ENCODE results near the gene TAS2R20.
"Not testable (repeated sequence)": the region's sequence is repeated elsewhere in the genome, so short reads cannot be mapped to it uniquely, and the experiment has no call there.

Gene TAS2R20

GRCh38 chr12:10998204-10998603 lies at the start of gene TAS2R20:
TSS of gene TAS2R20 (minus strand) at chr12:10998304. CDS start at chr12:10997875, 429 bp downstream.
- no peak within 1 kb of the TSS for H3K27ac ChIP-seq (ENCODE audit: low read depth, low read length)
- no peak within 1 kb of the TSS for H3K4me3 ChIP-seq (ENCODE audit: low read depth in 1 of 2, low read length in 2 of 2)
- H3K4me1 ChIP-seq (ENCODE audit: control insufficient read depth in 1 of 2, insufficient read depth in 2 of 2, low read length in 2 of 2) = no peaks in the 10 kb centered on the region
- no peak within 1 kb of the TSS for H3K9ac ChIP-seq (ENCODE audit: low read depth in 1 of 2, low read length in 2 of 2)
- no peaks in the 10 kb centered on the region for H3K27me3 ChIP-seq (ENCODE audit: control insufficient read depth in 1 of 2, insufficient read depth in 2 of 2, low read length in 2 of 2)
- H3K36me3 ChIP-seq (ENCODE audit: control insufficient read depth in 1 of 2, insufficient read depth in 2 of 2, low read length in 2 of 2) = peaks cover 0 to 4% of the 10 kb centered on the region in 2 donors
- no peaks in the 10 kb centered on the region for H3K9me3 ChIP-seq (ENCODE audit: control insufficient read depth in 1 of 2, low read length in 2 of 2)

GRCh38 chr12:11041366-11041765 lies 43.3 kb upstream of the TAS2R20 start:
- not testable (repeated sequence) for H3K9ac ChIP-seq (ENCODE audit: low read depth in 1 of 2, low read length in 2 of 2); H3K9me3 ChIP-seq (ENCODE audit: control insufficient read depth in 1 of 2, low read length in 2 of 2); H3K4me3 ChIP-seq (ENCODE audit: low read depth in 1 of 2, low read length in 2 of 2); H3K27me3 ChIP-seq (ENCODE audit: control insufficient read depth in 1 of 2, insufficient read depth in 2 of 2, low read length in 2 of 2); H3K4me1 ChIP-seq (ENCODE audit: control insufficient read depth in 1 of 2, insufficient read depth in 2 of 2, low read length in 2 of 2); H3K27ac ChIP-seq (ENCODE audit: low read depth, low read length)
- peaks cover 0 to 12% of the 10 kb centered on the region in 2 donors for H3K36me3 ChIP-seq (ENCODE audit: control insufficient read depth in 1 of 2, insufficient read depth in 2 of 2, low read length in 2 of 2)

GRCh38 chr12:11040162-11040561 lies 42.1 kb upstream of the TAS2R20 start:
- Histone ChIP-seq H3K36me3 (ENCODE audit: control insufficient read depth in 1 of 2, insufficient read depth in 2 of 2, low read length in 2 of 2) (peaks cover 0 to 6% of the 10 kb centered on the region in 2 donors), H3K27me3 (ENCODE audit: control insufficient read depth in 1 of 2, insufficient read depth in 2 of 2, low read length in 2 of 2) (no peaks in the 10 kb centered on the region), H3K9ac (ENCODE audit: low read depth in 1 of 2, low read length in 2 of 2) (no peak overlapping the region), H3K4me1 (ENCODE audit: control insufficient read depth in 1 of 2, insufficient read depth in 2 of 2, low read length in 2 of 2) (no peaks in the 10 kb centered on the region), H3K4me3 (ENCODE audit: low read depth in 1 of 2, low read length in 2 of 2) (no peak overlapping the region), H3K27ac (ENCODE audit: low read depth, low read length) (no peak overlapping the region), H3K9me3 (ENCODE audit: control insufficient read depth in 1 of 2, low read length in 2 of 2) (no peaks in the 10 kb centered on the region)

- Histone ChIP-seq H3K4me1 (ENCODE audit: control insufficient read depth in 1 of 2, insufficient read depth in 2 of 2, low read length in 2 of 2) (no peaks in the 10 kb centered on the region), H3K4me3 (ENCODE audit: low read depth in 1 of 2, low read length in 2 of 2) (no peak overlapping the region), H3K9me3 (ENCODE audit: control insufficient read depth in 1 of 2, low read length in 2 of 2) (no peaks in the 10 kb centered on the region), H3K36me3 (ENCODE audit: control insufficient read depth in 1 of 2, insufficient read depth in 2 of 2, low read length in 2 of 2) (peaks cover 0 to 6% of the 10 kb centered on the region in 2 donors), H3K9ac (ENCODE audit: low read depth in 1 of 2, low read length in 2 of 2) (no peak overlapping the region), H3K27me3 (ENCODE audit: control insufficient read depth in 1 of 2, insufficient read depth in 2 of 2, low read length in 2 of 2) (no peaks in the 10 kb centered on the region), H3K27ac (ENCODE audit: low read depth, low read length) (no peak overlapping the region)
Observed at GRCh38 chr12:11039171-11039570, 41.1 kb upstream of the TAS2R20 start.

GRCh38 chr12:11033959-11034358 lies 35.9 kb upstream of the TAS2R20 start:
- H3K27ac ChIP-seq (ENCODE audit: low read depth, low read length); H3K4me1 ChIP-seq (ENCODE audit: control insufficient read depth in 1 of 2, insufficient read depth in 2 of 2, low read length in 2 of 2); H3K9me3 ChIP-seq (ENCODE audit: control insufficient read depth in 1 of 2, low read length in 2 of 2); H3K36me3 ChIP-seq (ENCODE audit: control insufficient read depth in 1 of 2, insufficient read depth in 2 of 2, low read length in 2 of 2); H3K9ac ChIP-seq (ENCODE audit: low read depth in 1 of 2, low read length in 2 of 2); H3K4me3 ChIP-seq (ENCODE audit: low read depth in 1 of 2, low read length in 2 of 2); H3K27me3 ChIP-seq (ENCODE audit: control insufficient read depth in 1 of 2, insufficient read depth in 2 of 2, low read length in 2 of 2): not testable (repeated sequence)

GRCh38 chr12:11031307-11031706 lies 33.2 kb upstream of the TAS2R20 start, which contains the start of gene TAS2R31:
TSS of gene TAS2R31 (minus strand) at chr12:11031407. CDS start at chr12:11031335, 72 bp downstream.
- Histone ChIP-seq H3K9me3 (ENCODE audit: control insufficient read depth in 1 of 2, low read length in 2 of 2) (no peaks in the 10 kb centered on the region), H3K4me3 (ENCODE audit: low read depth in 1 of 2, low read length in 2 of 2) (no peak within 1 kb of the TSS), H3K36me3 (ENCODE audit: control insufficient read depth in 1 of 2, insufficient read depth in 2 of 2, low read length in 2 of 2) (peaks cover 0 to 7% of the 10 kb centered on the region in 2 donors), H3K9ac (ENCODE audit: low read depth in 1 of 2, low read length in 2 of 2) (no peak within 1 kb of the TSS), H3K27me3 (ENCODE audit: control insufficient read depth in 1 of 2, insufficient read depth in 2 of 2, low read length in 2 of 2) (no peaks in the 10 kb centered on the region), H3K4me1 (ENCODE audit: control insufficient read depth in 1 of 2, insufficient read depth in 2 of 2, low read length in 2 of 2) (no peaks in the 10 kb centered on the region), H3K27ac (ENCODE audit: low read depth, low read length) (no peak within 1 kb of the TSS)

- Histone ChIP-seq H3K27me3 (ENCODE audit: control insufficient read depth in 1 of 2, insufficient read depth in 2 of 2, low read length in 2 of 2) (no peaks in the 10 kb centered on the region), H3K9me3 (ENCODE audit: control insufficient read depth in 1 of 2, low read length in 2 of 2) (peaks cover 0 to 5% of the 10 kb centered on the region in 2 donors), H3K27ac (ENCODE audit: low read depth, low read length) (no peak overlapping the region), H3K4me3 (ENCODE audit: low read depth in 1 of 2, low read length in 2 of 2) (no peak overlapping the region), H3K36me3 (ENCODE audit: control insufficient read depth in 1 of 2, insufficient read depth in 2 of 2, low read length in 2 of 2) (peaks cover 0 to 7% of the 10 kb centered on the region in 2 donors), H3K9ac (ENCODE audit: low read depth in 1 of 2, low read length in 2 of 2) (no peak overlapping the region), H3K4me1 (ENCODE audit: control insufficient read depth in 1 of 2, insufficient read depth in 2 of 2, low read length in 2 of 2) (no peaks in the 10 kb centered on the region)
Observed at GRCh38 chr12:11026118-11026517, 28.0 kb upstream of the TAS2R20 start.

- H3K9ac ChIP-seq (ENCODE audit: low read depth in 1 of 2, low read length in 2 of 2) = no peak overlapping the region
- H3K4me1 ChIP-seq (ENCODE audit: control insufficient read depth in 1 of 2, insufficient read depth in 2 of 2, low read length in 2 of 2) = no peaks in the 10 kb centered on the region
- no peaks in the 10 kb centered on the region for H3K27me3 ChIP-seq (ENCODE audit: control insufficient read depth in 1 of 2, insufficient read depth in 2 of 2, low read length in 2 of 2)
- H3K9me3 ChIP-seq (ENCODE audit: control insufficient read depth in 1 of 2, low read length in 2 of 2) = peaks cover 0 to 5% of the 10 kb centered on the region in 2 donors
- no peak overlapping the region for H3K27ac ChIP-seq (ENCODE audit: low read depth, low read length)
- peaks cover 0 to 7% of the 10 kb centered on the region in 2 donors for H3K36me3 ChIP-seq (ENCODE audit: control insufficient read depth in 1 of 2, insufficient read depth in 2 of 2, low read length in 2 of 2)
- no peak overlapping the region for H3K4me3 ChIP-seq (ENCODE audit: low read depth in 1 of 2, low read length in 2 of 2)
Observed at GRCh38 chr12:11023387-11023786, 25.3 kb upstream of the TAS2R20 start.

- no peaks in the 10 kb centered on the region for H3K27me3 ChIP-seq (ENCODE audit: control insufficient read depth in 1 of 2, insufficient read depth in 2 of 2, low read length in 2 of 2)
- no peak within 1 kb of the TSS for H3K4me3 ChIP-seq (ENCODE audit: low read depth in 1 of 2, low read length in 2 of 2)
- no peak within 1 kb of the TSS for H3K9ac ChIP-seq (ENCODE audit: low read depth in 1 of 2, low read length in 2 of 2)
- peaks cover 0 to 5% of the 10 kb centered on the region in 2 donors for H3K9me3 ChIP-seq (ENCODE audit: control insufficient read depth in 1 of 2, low read length in 2 of 2)
- no peaks in the 10 kb centered on the region for H3K36me3 ChIP-seq (ENCODE audit: control insufficient read depth in 1 of 2, insufficient read depth in 2 of 2, low read length in 2 of 2)
- H3K4me1 ChIP-seq (ENCODE audit: control insufficient read depth in 1 of 2, insufficient read depth in 2 of 2, low read length in 2 of 2) = no peaks in the 10 kb centered on the region
- no peak within 1 kb of the TSS for H3K27ac ChIP-seq (ENCODE audit: low read depth, low read length)
Observed at GRCh38 chr12:11022520-11022919, 24.4 kb upstream of the TAS2R20 start, which contains the start of gene TAS2R19. TSS of gene TAS2R19 (minus strand) at chr12:11022620. CDS start at chr12:11022571, 49 bp downstream.

- Histone ChIP-seq H3K9me3 (ENCODE audit: control insufficient read depth in 1 of 2, low read length in 2 of 2) (no peaks in the 10 kb centered on the region), H3K36me3 (ENCODE audit: control insufficient read depth in 1 of 2, insufficient read depth in 2 of 2, low read length in 2 of 2) (no peaks in the 10 kb centered on the region), H3K4me3 (ENCODE audit: low read depth in 1 of 2, low read length in 2 of 2) (peak overlapping the region in 1 of 2 donors; percentile 18), H3K4me1 (ENCODE audit: control insufficient read depth in 1 of 2, insufficient read depth in 2 of 2, low read length in 2 of 2) (peaks cover 10 to 20% of the 10 kb centered on the region in 2 donors), H3K27me3 (ENCODE audit: control insufficient read depth in 1 of 2, insufficient read depth in 2 of 2, low read length in 2 of 2) (no peaks in the 10 kb centered on the region), H3K9ac (ENCODE audit: low read depth in 1 of 2, low read length in 2 of 2) (no peak overlapping the region), H3K27ac (ENCODE audit: low read depth, low read length) (no peak overlapping the region)
Observed at GRCh38 chr12:11016937-11017336, 18.8 kb upstream of the TAS2R20 start.
